Mucosa of stomach (tissue), 1 donor: ENCODE measurements around the gene OR10H4.

ENCODE experiments used
- H3K27me3 ChIP-seq: one replicate; pipeline ENCODE4 v1.7.0; 2013; ENCODE audit warnings: mild to moderate bottlenecking, low read length; ENCODE audit not compliant: control insufficient read depth, insufficient read depth
- H3K36me3 ChIP-seq: one replicate; pipeline ENCODE4 v1.7.0; 2013; ENCODE audit warnings: low read length; ENCODE audit not compliant: control insufficient read depth, insufficient read depth
- H3K4me1 ChIP-seq: one replicate; pipeline ENCODE4 v1.7.0; 2013; ENCODE audit warnings: mild to moderate bottlenecking, low read length; ENCODE audit not compliant: control insufficient read depth, insufficient read depth
- H3K4me3 ChIP-seq: one replicate; pipeline ENCODE4 v1.7.0; 2013; ENCODE audit warnings: low read length
- H3K9ac ChIP-seq: one replicate; pipeline ENCODE4 v1.7.0; 2013; ENCODE audit warnings: mild to moderate bottlenecking, low read length, moderate library complexity
- H3K9me3 ChIP-seq: one replicate; pipeline ENCODE4 v1.7.0; 2013; ENCODE audit warnings: mild to moderate bottlenecking, low read length, moderate library complexity; ENCODE audit not compliant: control insufficient read depth
- donor health status: Pancreatic carcinoma.

Gene OR10H4

DNA sequence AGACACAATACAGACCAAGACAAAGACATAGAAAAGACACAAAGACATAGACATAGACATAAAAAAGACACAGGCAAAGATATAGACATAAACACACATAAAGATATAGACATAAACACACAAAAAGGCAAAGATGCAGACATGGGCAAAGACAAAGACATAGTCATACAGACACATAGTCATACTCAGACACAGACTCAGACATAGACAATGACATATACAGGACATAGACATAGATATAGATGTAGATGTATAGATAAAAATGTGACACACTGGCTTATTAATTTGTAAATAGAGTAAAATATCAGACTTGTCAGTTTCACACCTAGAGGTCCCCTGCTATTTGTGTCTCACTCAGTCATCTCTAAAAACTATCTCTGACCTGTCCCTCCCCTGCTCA lies 42.8 kb downstream of the OR10H4 start:
- no peaks in the 10 kb centered on the region for H3K27me3 ChIP-seq
- no peak overlapping the region for H3K4me3 ChIP-seq
- H3K9ac ChIP-seq, result no peak overlapping the region

DNA sequence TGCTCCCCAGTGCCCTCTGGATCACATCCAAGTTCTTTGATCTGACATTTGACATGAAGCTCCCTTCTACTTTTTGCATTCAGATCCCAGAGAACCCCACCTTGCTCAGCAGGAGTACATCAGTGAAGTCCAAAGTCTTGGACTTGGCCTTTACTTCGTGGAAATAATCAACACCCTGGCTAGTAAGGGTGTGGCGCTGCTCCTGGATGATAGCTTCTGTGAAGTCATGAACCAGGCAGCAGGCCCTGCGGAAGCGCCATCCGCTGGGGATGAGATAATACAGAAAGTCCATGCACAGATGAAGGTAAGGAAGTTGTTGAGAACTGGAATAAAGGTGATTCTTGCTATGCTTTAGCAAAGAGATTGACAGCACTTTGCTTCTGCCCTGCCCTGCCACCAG lies 43.2 kb downstream of the OR10H4 start:
- H3K27me3 ChIP-seq, result no peaks in the 10 kb centered on the region
- no peak overlapping the region for H3K4me3 ChIP-seq
- no peaks in the 10 kb centered on the region for H3K36me3 ChIP-seq
- no peaks in the 10 kb centered on the region for H3K9me3 ChIP-seq
- H3K4me1 ChIP-seq, result no peaks in the 10 kb centered on the region
- no peak overlapping the region for H3K9ac ChIP-seq

More for the DNA sequence above, 42.8 kb downstream of the OR10H4 start:
- Histone ChIP-seq H3K9me3 (no peaks in the 10 kb centered on the region), H3K36me3 (no peaks in the 10 kb centered on the region), H3K4me1 (no peaks in the 10 kb centered on the region)

DNA sequence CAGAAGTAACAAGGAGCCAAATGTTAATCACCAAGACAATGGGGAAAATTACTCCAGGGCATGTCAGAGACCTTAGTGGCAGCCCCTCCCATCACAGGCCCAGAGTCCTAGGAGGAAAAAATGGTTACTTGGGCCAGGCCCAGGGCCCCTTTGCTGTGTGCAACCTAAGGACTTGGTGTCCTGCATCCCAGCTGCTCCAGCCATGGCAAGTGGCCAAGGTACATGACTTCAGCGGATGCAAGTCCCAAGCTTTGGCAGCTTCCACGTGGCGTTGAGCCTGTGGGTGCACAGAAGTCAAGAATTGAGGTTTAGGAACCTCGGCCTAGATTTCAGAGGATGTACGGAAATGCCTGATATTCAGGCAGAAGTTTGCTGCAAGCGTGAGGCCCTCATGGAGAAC lies 46.7 kb downstream of the OR10H4 start:
- H3K9ac ChIP-seq, result no peak overlapping the region
- H3K27me3 ChIP-seq, result no peaks in the 10 kb centered on the region
- no peak overlapping the region for H3K4me3 ChIP-seq
- H3K9me3 ChIP-seq, result no peaks in the 10 kb centered on the region
- no peaks in the 10 kb centered on the region for H3K36me3 ChIP-seq
- no peaks in the 10 kb centered on the region for H3K4me1 ChIP-seq

DNA sequence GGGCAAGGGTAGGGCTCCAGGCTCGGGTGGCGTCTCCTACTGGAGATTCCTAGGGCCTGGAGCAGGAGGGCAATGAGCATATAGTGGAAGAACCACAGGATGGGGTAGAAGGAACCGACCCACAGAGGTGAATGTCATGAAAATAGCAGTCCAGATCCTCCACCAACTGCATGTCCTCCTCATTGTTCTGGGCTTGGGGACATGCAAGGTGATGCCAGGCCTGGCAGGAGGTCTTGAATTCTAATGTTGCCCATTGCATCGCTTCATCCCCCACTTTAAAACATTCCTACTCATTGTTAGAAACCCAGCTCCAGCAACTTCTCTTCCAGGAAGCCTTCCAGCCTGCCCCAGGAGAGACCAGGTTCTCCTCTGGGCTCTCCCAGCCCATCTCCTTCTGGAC lies 49.4 kb downstream of the OR10H4 start:
- H3K36me3 ChIP-seq, result no peaks in the 10 kb centered on the region
- H3K27me3 ChIP-seq, result no peaks in the 10 kb centered on the region
- H3K4me1 ChIP-seq, result peaks cover 10% of the 10 kb centered on the region
- no peak overlapping the region for H3K9ac ChIP-seq
- H3K4me3 ChIP-seq, result no peak overlapping the region
- H3K9me3 ChIP-seq, result no peaks in the 10 kb centered on the region
